ENCODE results near the gene DCLRE1A. TPM values are rescaled to one million over a fixed set of nuclear protein-coding genes. Genes with fewer than 3 reads are reported as not detected.

The DCLRE1A gene
- total and polyA plus RNA-seq, 2 donors (not counting 1 experiment from before 2014, with no cell fraction given), result 1.4 to 2.4 TPM

DNA sequence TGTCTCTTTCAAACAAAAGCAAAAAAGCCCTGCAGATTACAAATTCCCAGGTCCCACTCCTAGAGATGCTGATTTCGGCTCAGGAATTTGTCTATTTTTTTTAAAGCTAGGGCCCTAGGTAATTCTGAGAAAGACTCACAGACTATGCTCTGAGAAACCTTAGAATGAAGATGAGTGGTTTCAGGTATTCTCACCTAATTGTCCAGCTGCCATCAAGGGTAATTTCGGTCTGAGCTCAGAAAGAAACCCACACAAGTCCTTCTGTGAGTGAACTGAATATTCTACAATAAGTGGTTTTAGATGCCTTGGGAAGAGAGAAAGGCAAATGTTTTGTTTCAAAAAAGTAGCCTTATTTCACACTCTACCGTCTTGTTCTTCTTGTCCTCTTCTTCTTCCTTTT lies 45.7 kb downstream of the DCLRE1A start:
- Histone ChIP-seq H3K79me2 (ENCODE audit: control insufficient read depth, insufficient read depth, low read length) (no peaks in the 10 kb centered on the region), H3K9me3 (ENCODE audit: control extremely low read depth in 1 of 3, control insufficient read depth in 2 of 3, insufficient read depth in 1 of 3, low read length in 2 of 3) (peaks cover 0 to 3% (median 0%) of the 10 kb centered on the region in 3 donors), H4K20me1 (ENCODE audit: control insufficient read depth, insufficient read depth, low read length, poor library complexity, severe bottlenecking) (no peaks in the 10 kb centered on the region), H3K27ac (ENCODE audit: low read length in 2 of 2) (no peak overlapping the region), H3K4me2 (replicated peaks; ENCODE audit: low read depth, low read length, poor library complexity, severe bottlenecking) (no peak overlapping the region), H3K4me3 (ENCODE audit: control extremely low read depth in 1 of 5, extremely low read depth in 1 of 5, insufficient read depth in 1 of 5, low read depth in 2 of 5, low read length in 4 of 5) (no peak overlapping the region), H3K36me3 (replicated peaks in 1 of 2; ENCODE audit: control extremely low read depth in 1 of 2, control insufficient read depth in 1 of 2, extremely low read depth in 1 of 2, insufficient read depth in 2 of 2, low read length in 1 of 2) (no peaks in the 10 kb centered on the region), H3K4me1 (ENCODE audit: control insufficient read depth in 2 of 2, insufficient read depth in 2 of 2, low read length in 2 of 2) (peaks cover 0 to 3% of the 10 kb centered on the region in 2 donors), H3K27me3 (replicated peaks in 1 of 4; ENCODE audit: control extremely low read depth in 1 of 4, control insufficient read depth in 3 of 4, insufficient read depth in 4 of 4, low read length in 3 of 4) (peaks cover 0 to 3% (median 0%) of the 10 kb centered on the region in 4 experiments), H2AFZ (ENCODE audit: insufficient read depth, low read depth, low read length, poor library complexity, severe bottlenecking) (no peak overlapping the region), H3K9ac (ENCODE audit: low read length) (no peak overlapping the region)
- WGBS (ENCODE audit: insufficient coverage), result 100% methylated on average over 1 of the region's 3 CpGs
- Mint-ChIP-seq H3K4me1 (peaks cover 2% of the 10 kb centered on the region), H3K27me3 (peaks cover 36% of the 10 kb centered on the region), H3K27ac (no peak overlapping the region), H3K9me3 (ENCODE audit: insufficient read depth) (no peaks in the 10 kb centered on the region), H3K4me3 (no peak overlapping the region)
- ChIA-PET POLR2A (no interaction called here), CTCF (no interaction called here)
- no peak for TF ChIP-seq EZH2 (IDR thresholded peaks at IDR 0.05; ENCODE audit: borderline replicate concordance, insufficient read depth, low read depth, low read length, poor library complexity, severe bottlenecking)
- TF ChIP-seq, protein P1, sequence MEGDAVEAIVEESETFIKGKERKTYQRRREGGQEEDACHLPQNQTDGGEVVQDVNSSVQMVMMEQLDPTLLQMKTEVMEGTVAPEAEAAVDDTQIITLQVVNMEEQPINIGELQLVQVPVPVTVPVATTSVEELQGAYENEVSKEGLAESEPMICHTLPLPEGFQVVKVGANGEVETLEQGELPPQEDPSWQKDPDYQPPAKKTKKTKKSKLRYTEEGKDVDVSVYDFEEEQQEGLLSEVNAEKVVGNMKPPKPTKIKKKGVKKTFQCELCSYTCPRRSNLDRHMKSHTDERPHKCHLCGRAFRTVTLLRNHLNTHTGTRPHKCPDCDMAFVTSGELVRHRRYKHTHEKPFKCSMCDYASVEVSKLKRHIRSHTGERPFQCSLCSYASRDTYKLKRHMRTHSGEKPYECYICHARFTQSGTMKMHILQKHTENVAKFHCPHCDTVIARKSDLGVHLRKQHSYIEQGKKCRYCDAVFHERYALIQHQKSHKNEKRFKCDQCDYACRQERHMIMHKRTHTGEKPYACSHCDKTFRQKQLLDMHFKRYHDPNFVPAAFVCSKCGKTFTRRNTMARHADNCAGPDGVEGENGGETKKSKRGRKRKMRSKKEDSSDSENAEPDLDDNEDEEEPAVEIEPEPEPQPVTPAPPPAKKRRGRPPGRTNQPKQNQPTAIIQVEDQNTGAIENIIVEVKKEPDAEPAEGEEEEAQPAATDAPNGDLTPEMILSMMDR (IDR thresholded peaks at IDR 0.05), result no peak
- intact Hi-C loops (cut with micrococcal nuclease), result loop anchor here (10.0 kb wide), 1 partner anchor 427 kb away; the partner anchor contains the start of gene VWA2
- no peak for ATAC-seq (ENCODE audit: low read depth)
- DNase-seq, result no peak

DNA sequence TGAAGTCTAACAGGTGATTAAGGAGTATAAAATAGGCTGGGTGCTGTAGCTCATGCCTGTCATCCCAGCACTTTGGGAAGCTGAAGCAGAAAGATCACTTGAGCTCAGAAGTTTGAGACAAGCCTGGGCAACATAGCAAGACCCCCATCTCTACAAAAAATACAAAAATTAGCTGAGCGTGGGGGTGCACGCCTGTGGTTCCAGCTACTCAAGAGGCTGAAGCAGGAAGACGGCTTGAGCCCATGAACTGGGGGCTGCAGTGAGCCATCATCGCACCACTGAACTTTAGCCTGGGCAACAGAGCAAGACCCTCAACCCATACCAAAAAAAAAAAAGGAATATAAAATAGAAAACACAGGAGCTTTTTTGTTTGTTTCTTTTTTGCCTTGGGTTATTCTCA lies 47.4 kb downstream of the DCLRE1A start:
- intact Hi-C loops (cut with micrococcal nuclease), result loop anchor here (10.0 kb wide), 1 partner anchor 428 kb away; the partner anchor contains the start of gene VWA2

More for the DNA sequence above, 47.4 kb downstream of the DCLRE1A start:
- no peak overlapping the region for H3K9ac ChIP-seq (ENCODE audit: low read length)
- Mint-ChIP-seq H3K27ac (no peak overlapping the region), H3K9me3 (ENCODE audit: insufficient read depth) (no peaks in the 10 kb centered on the region), H3K4me3 (no peak overlapping the region), H3K4me1 (peaks cover 4% of the 10 kb centered on the region), H3K27me3 (peaks cover 24% of the 10 kb centered on the region)
- H2AFZ ChIP-seq (ENCODE audit: insufficient read depth, low read depth, low read length, poor library complexity, severe bottlenecking), result no peak overlapping the region
- DNase-seq (no peak), ATAC-seq (ENCODE audit: low read depth) (no peak)
- peaks cover 0 to 3% (median 0%) of the 10 kb centered on the region in 4 experiments for H3K27me3 ChIP-seq (replicated peaks in 1 of 4; ENCODE audit: control extremely low read depth in 1 of 4, control insufficient read depth in 3 of 4, insufficient read depth in 4 of 4, low read length in 3 of 4)
- no peak overlapping the region for H3K4me2 ChIP-seq (replicated peaks; ENCODE audit: low read depth, low read length, poor library complexity, severe bottlenecking)
- no CpG with 5 or more reads among the region's 4 CpGs for WGBS (ENCODE audit: insufficient coverage)
- no peaks in the 10 kb centered on the region for H3K79me2 ChIP-seq (ENCODE audit: control insufficient read depth, insufficient read depth, low read length)
- H3K9me3 ChIP-seq (ENCODE audit: control extremely low read depth in 1 of 3, control insufficient read depth in 2 of 3, insufficient read depth in 1 of 3, low read length in 2 of 3), result peaks cover 0 to 2% (median 0%) of the 10 kb centered on the region in 3 donors
- H3K4me1 ChIP-seq (ENCODE audit: control insufficient read depth in 2 of 2, insufficient read depth in 2 of 2, low read length in 2 of 2), result peaks cover 0 to 5% of the 10 kb centered on the region in 2 donors
- no peaks in the 10 kb centered on the region for H4K20me1 ChIP-seq (ENCODE audit: control insufficient read depth, insufficient read depth, low read length, poor library complexity, severe bottlenecking)
- CTCF ChIA-PET, result interaction anchor here (0.6 to 1.0 kb wide), 3 partner anchors 10 to 243 kb away, joined by 3 to 4 read pairs (median 3); no protein-coding TSS in a partner anchor
- POLR2A ChIA-PET, result no interaction called here
- H3K36me3 ChIP-seq (replicated peaks in 1 of 2; ENCODE audit: control extremely low read depth in 1 of 2, control insufficient read depth in 1 of 2, extremely low read depth in 1 of 2, insufficient read depth in 2 of 2, low read length in 1 of 2), result no peaks in the 10 kb centered on the region
- TF ChIP-seq EZH2 (IDR thresholded peaks at IDR 0.05; ENCODE audit: borderline replicate concordance, insufficient read depth, low read depth, low read length, poor library complexity, severe bottlenecking), result no peak
- TF ChIP-seq, protein P1 (IDR thresholded peaks at IDR 0.05), result no peak
- H3K4me3 ChIP-seq (ENCODE audit: control extremely low read depth in 1 of 5, extremely low read depth in 1 of 5, insufficient read depth in 1 of 5, low read depth in 2 of 5, low read length in 4 of 5), result no peak overlapping the region
- H3K27ac ChIP-seq (ENCODE audit: low read length in 2 of 2), result no peak overlapping the region

All from B cell (primary cell).